CD14-positive monocyte (primary cell): ENCODE measurements around the gene AFF3. TPM values are rescaled to one million over a fixed set of nuclear protein-coding genes. Genes with fewer than 3 reads are reported as not detected.

Experiments used
- DNase-seq, 3 donors: peaks; one replicate each; pipeline ENCODE4 v3.0.0-alpha.2; 2011 to 2022
- H2AFZ ChIP-seq: 2 replicates; pipeline ENCODE4 v1.6.0; 2012; ENCODE audit warnings: mild to moderate bottlenecking, low read depth, low read length, inconsistent platforms; ENCODE audit not compliant: insufficient read depth, poor library complexity, severe bottlenecking
- H3K27ac ChIP-seq, 2 donors: 1 replicate in 1 of 2; 2 replicates in 1 of 2; pipeline ENCODE4 v1.5.1; 2012 to 2013; ENCODE audit warnings: low read length in 2 of 2, control low read depth in 1 of 2, inconsistent platforms in 1 of 2, low read depth in 1 of 2, mild to moderate bottlenecking in 1 of 2
- H3K27me3 ChIP-seq, 2 donors: one replicate each; pipeline versions ENCODE4 v1.6.0 to v1.6.1; 2011 to 2013; ENCODE audit warnings: low read length in 2 of 2; ENCODE audit not compliant: control insufficient read depth in 2 of 2, insufficient read depth in 2 of 2
- H3K36me3 ChIP-seq, 2 donors: replicated peaks in 1 of 2; 1 replicate in 1 of 2; 2 replicates in 1 of 2; pipeline versions ENCODE4 v1.5.1 to v1.6.1; 2012 to 2013; ENCODE audit warnings: low read length in 2 of 2, control low read depth in 1 of 2, inconsistent platforms in 1 of 2, mild to moderate bottlenecking in 1 of 2; ENCODE audit not compliant: insufficient read depth in 2 of 2, control insufficient read depth in 1 of 2
- H3K4me1 ChIP-seq, 2 donors: 1 replicate in 1 of 2; 2 replicates in 1 of 2; pipeline versions ENCODE4 v1.5.1 to v1.6.1; 2012 to 2013; ENCODE audit warnings: low read length in 2 of 2, control low read depth in 1 of 2, inconsistent platforms in 1 of 2, mild to moderate bottlenecking in 1 of 2, moderate library complexity in 1 of 2; ENCODE audit not compliant: insufficient read depth in 2 of 2, control insufficient read depth in 1 of 2
- H3K4me2 ChIP-seq: replicated peaks from 2 replicates; pipeline ENCODE3; 2012; ENCODE audit warnings: low read length, moderate library complexity, mild to moderate bottlenecking; ENCODE audit not compliant: poor library complexity, severe bottlenecking; ENCODE audit errors: extremely low read depth
- H3K4me3 ChIP-seq, 3 experiments: fragments of 200-600 bp in 1 of 3; sonication (generic) in 1 of 3; replicated peaks in 1 of 3; 1 replicate in 2 of 3; 2 replicates in 1 of 3; pipeline ENCODE4 v1.5.1; 2011 to 2013; ENCODE audit warnings: low read length in 3 of 3, mild to moderate bottlenecking in 3 of 3, control low read depth in 2 of 3, low read depth in 2 of 3, inconsistent platforms in 1 of 3, moderate library complexity in 1 of 3
- H3K79me2 ChIP-seq: 2 replicates; pipeline ENCODE4 v1.6.0; 2012; ENCODE audit warnings: mild to moderate bottlenecking, control low read depth, inconsistent platforms, low read length, moderate library complexity; ENCODE audit not compliant: insufficient read depth
- H3K9ac ChIP-seq: 2 replicates; pipeline ENCODE4 v1.6.0; 2017; ENCODE audit warnings: low read length, mild to moderate bottlenecking; ENCODE audit not compliant: insufficient read depth, poor library complexity, severe bottlenecking
- H3K9me3 ChIP-seq, 2 donors: replicated peaks in 1 of 2; 1 replicate in 1 of 2; 2 replicates in 1 of 2; pipeline versions ENCODE4 v1.5.1 to v1.6.1; 2012 to 2013; ENCODE audit warnings: low read length in 2 of 2, control low read depth in 1 of 2; ENCODE audit not compliant: control insufficient read depth in 1 of 2, insufficient read depth in 1 of 2
- H4K20me1 ChIP-seq: 2 replicates; pipeline ENCODE4 v1.6.0; 2012; ENCODE audit warnings: mild to moderate bottlenecking, low read length, control low read depth, moderate library complexity; ENCODE audit not compliant: insufficient read depth
- H3K27ac Mint-ChIP-seq, 7 donors: one replicate each; pipeline ENCODE4 v1.8.0; 2020; ENCODE audit warnings: mild to moderate bottlenecking in 7 of 7, mixed read lengths in 7 of 7, moderate library complexity in 6 of 7, inconsistent platforms in 2 of 7
- H3K27me3 Mint-ChIP-seq, 3 donors: one replicate each; pipeline ENCODE4 v1.8.0; 2021 to 2022; ENCODE audit warnings: low read depth in 3 of 3, mild to moderate bottlenecking in 3 of 3, mixed read lengths in 3 of 3, moderate library complexity in 3 of 3, inconsistent platforms in 1 of 3
- H3K36me3 Mint-ChIP-seq, 2 donors: one replicate each; pipeline ENCODE4 v1.8.0; 2020; ENCODE audit warnings: mixed read lengths in 2 of 2, inconsistent platforms in 1 of 2, mild to moderate bottlenecking in 1 of 2
- H3K4me1 Mint-ChIP-seq: one replicate; pipeline ENCODE4 v1.8.0; 2020; ENCODE audit warnings: mild to moderate bottlenecking, mixed read lengths
- H3K4me3 Mint-ChIP-seq, 2 donors: one replicate each; pipeline ENCODE4 v1.8.0; 2020; ENCODE audit warnings: mild to moderate bottlenecking in 2 of 2, mixed read lengths in 2 of 2, moderate library complexity in 1 of 2
- H3K9me3 Mint-ChIP-seq, 7 donors: one replicate each; pipeline ENCODE4 v1.8.0; 2020 to 2022; ENCODE audit warnings: mixed read lengths in 7 of 7, mild to moderate bottlenecking in 6 of 7, moderate library complexity in 6 of 7, inconsistent platforms in 2 of 7
- WGBS: methylation state at CpG from one replicate; pipeline ENCODE4 v1.1.5; 2013; ENCODE audit warnings: missing lambda C conversion rate; ENCODE audit not compliant: insufficient coverage; 5-methylcytosine and 5-hydroxymethylcytosine counted together
- intact Hi-C, 2 donors: fragments of 100-400 bp; cut with micrococcal nuclease; formaldehyde crosslinking; loops; one replicate each; pipeline versions ENCODE4 v1.15.0 to v1.15.1; 2023
- polyA plus RNA-seq, 3 donors: library from polyadenylated mRNA; depleted of rRNA in 1 of 3; unstranded in 2 of 3; stranded (reverse) in 1 of 3; fragments of 300-500 nt in 2 of 3; fragments of >200 nt in 1 of 3; fragmentation: Illumina TruSeq in 2 of 3; gene quantifications; 1 replicate in 2 of 3; 2 replicates in 1 of 3; pipeline ENCODE4 v1.2.3, GENCODE V29; 2012 to 2021
- TF ChIP-seq, protein P1 (sequence below): fragments of 200-600 bp; IDR thresholded peaks from one replicate; pipeline ENCODE4 v1.8.0; 2022; ENCODE audit warnings: antibody characterized with exemption, mild to moderate bottlenecking

AFF3 gene
- polyA plus RNA-seq, 3 donors = 0.17 to 4.1 (median 0.49) TPM

DNA sequence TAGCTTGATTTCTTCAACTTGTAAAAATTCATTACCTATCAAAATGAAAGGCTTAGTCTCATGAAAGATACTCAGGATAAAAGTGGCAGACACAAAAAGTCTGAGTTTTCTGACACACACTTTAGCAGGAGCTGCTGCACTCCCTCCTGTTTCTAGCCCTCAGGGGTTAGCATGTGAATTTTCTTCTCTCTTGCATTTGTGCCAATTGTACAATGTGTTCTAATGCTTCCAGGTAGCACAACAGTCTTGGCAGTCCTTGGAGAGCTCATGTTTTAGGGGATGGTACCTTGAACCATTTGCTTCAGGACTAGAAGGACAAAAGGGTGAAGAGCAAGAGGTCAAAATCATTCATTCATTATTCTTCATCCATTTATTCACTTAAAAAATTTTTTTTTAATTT, 316.8 kb downstream of the AFF3 start:
- Mint-ChIP-seq H3K36me3 (peaks cover 12 to 13% of the 10 kb centered on the region in 2 donors), H3K9me3 (peaks cover 0 to 16% (median 10%) of the 10 kb centered on the region in 7 donors), H3K4me1 (peaks cover 33% of the 10 kb centered on the region), H3K27me3 (peaks cover 0 to 2% (median 0%) of the 10 kb centered on the region in 3 donors), H3K27ac (no peak overlapping the region), H3K4me3 (no peak overlapping the region)
- peaks cover 25 to 29% of the 10 kb centered on the region in 2 donors for H3K4me1 ChIP-seq
- no peaks in the 10 kb centered on the region for H3K36me3 ChIP-seq
- TF ChIP-seq, protein P1, sequence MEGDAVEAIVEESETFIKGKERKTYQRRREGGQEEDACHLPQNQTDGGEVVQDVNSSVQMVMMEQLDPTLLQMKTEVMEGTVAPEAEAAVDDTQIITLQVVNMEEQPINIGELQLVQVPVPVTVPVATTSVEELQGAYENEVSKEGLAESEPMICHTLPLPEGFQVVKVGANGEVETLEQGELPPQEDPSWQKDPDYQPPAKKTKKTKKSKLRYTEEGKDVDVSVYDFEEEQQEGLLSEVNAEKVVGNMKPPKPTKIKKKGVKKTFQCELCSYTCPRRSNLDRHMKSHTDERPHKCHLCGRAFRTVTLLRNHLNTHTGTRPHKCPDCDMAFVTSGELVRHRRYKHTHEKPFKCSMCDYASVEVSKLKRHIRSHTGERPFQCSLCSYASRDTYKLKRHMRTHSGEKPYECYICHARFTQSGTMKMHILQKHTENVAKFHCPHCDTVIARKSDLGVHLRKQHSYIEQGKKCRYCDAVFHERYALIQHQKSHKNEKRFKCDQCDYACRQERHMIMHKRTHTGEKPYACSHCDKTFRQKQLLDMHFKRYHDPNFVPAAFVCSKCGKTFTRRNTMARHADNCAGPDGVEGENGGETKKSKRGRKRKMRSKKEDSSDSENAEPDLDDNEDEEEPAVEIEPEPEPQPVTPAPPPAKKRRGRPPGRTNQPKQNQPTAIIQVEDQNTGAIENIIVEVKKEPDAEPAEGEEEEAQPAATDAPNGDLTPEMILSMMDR = no peak
- no peak overlapping the region for H3K4me2 ChIP-seq
- H3K79me2 ChIP-seq = no peaks in the 10 kb centered on the region
- H3K9ac ChIP-seq = no peak overlapping the region
- H3K9me3 ChIP-seq = no peaks in the 10 kb centered on the region
- H2AFZ ChIP-seq = peak overlapping the region; percentile 46
- no peaks in the 10 kb centered on the region for H4K20me1 ChIP-seq
- intact Hi-C loops = no loop called here
- no peak overlapping the region for H3K4me3 ChIP-seq
- H3K27me3 ChIP-seq = no peaks in the 10 kb centered on the region
- no peak for DNase-seq
- H3K27ac ChIP-seq = no peak overlapping the region

DNA sequence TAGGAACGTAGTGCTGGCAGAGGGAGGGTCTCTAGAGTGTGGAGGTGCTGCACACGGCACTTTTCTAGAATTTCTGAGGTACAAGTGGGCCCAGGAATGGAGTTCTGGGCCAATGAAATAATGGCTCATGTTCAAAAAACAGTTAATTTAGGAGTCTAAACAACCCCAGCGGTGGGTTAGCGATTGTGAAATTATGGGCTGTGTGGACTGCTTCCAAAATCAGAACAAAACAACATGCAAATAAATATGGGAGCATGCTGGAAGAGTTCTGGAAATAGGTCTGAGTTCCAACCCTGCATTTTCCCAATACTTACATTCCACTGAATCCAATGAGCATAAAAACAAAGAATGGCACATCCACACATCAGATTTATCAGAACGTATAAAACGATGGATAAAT, 317.6 kb downstream of the AFF3 start:
- TF ChIP-seq, protein P1 = no peak
- H3K27ac ChIP-seq = no peak overlapping the region
- H3K36me3 Mint-ChIP-seq = peaks cover 10 to 11% of the 10 kb centered on the region in 2 donors
- no peaks in the 10 kb centered on the region for H3K9me3 ChIP-seq
- intact Hi-C loops = no loop called here
- no peaks in the 10 kb centered on the region for H4K20me1 ChIP-seq
- no peaks in the 10 kb centered on the region for H3K79me2 ChIP-seq
- no peak for DNase-seq
- H3K4me1 ChIP-seq = peaks cover 25 to 29% of the 10 kb centered on the region in 2 donors
- 89% methylated on average over 2 of the region's 6 CpGs for WGBS
- H3K4me2 ChIP-seq = no peak overlapping the region
- H3K36me3 ChIP-seq = no peaks in the 10 kb centered on the region
- H3K9ac ChIP-seq = no peak overlapping the region
- no peak overlapping the region for H3K4me3 Mint-ChIP-seq
- peaks cover 36% of the 10 kb centered on the region for H3K4me1 Mint-ChIP-seq
- no peaks in the 10 kb centered on the region for H3K27me3 ChIP-seq
- peaks cover 0 to 10% (median 8%) of the 10 kb centered on the region in 7 donors for H3K9me3 Mint-ChIP-seq
- peaks cover 0 to 2% (median 0%) of the 10 kb centered on the region in 3 donors for H3K27me3 Mint-ChIP-seq
- no peak overlapping the region for H3K4me3 ChIP-seq
- no peak overlapping the region for H2AFZ ChIP-seq
- no peak overlapping the region for H3K27ac Mint-ChIP-seq
